ENCODE measurements around the gene LRIT2.

The LRIT2 gene

GRCh38 chr10:84205853-84206525 lies 19.4 kb downstream of the LRIT2 start:
- H3K9me3 Mint-ChIP-seq, result no peaks in the 10 kb centered on the region
- H3K27me3 Mint-ChIP-seq, result peaks cover 7% of the 10 kb centered on the region
- no peaks in the 10 kb centered on the region for H3K4me1 Mint-ChIP-seq (ENCODE audit: low read depth)
- H3K27ac Mint-ChIP-seq, result no peak overlapping the region
- H3K4me3 Mint-ChIP-seq, result no peak overlapping the region
- intact Hi-C loops (cut with micrococcal nuclease), result loop anchor here (1.0 kb wide), 1 partner anchor 58 kb away; no protein-coding TSS in a partner anchor
- H3K36me3 Mint-ChIP-seq (ENCODE audit: low read depth), result no peaks in the 10 kb centered on the region

GRCh38 chr10:84205049-84205852 lies 20.1 kb downstream of the LRIT2 start:
- Mint-ChIP-seq H3K4me3 (no peak overlapping the region), H3K9me3 (no peaks in the 10 kb centered on the region), H3K27me3 (peaks cover 9% of the 10 kb centered on the region), H3K27ac (no peak overlapping the region), H3K36me3 (ENCODE audit: low read depth) (no peaks in the 10 kb centered on the region), H3K4me1 (ENCODE audit: low read depth) (no peaks in the 10 kb centered on the region)
- intact Hi-C loops (cut with micrococcal nuclease), result loop anchor here (1.0 kb wide), 1 partner anchor 57 kb away; no protein-coding TSS in a partner anchor

- intact Hi-C loops (cut with micrococcal nuclease), result loop anchor here (1.0 kb wide), 1 partner anchor 56 kb away; no protein-coding TSS in a partner anchor
- no peak overlapping the region for H3K27ac Mint-ChIP-seq
- no peaks in the 10 kb centered on the region for H3K9me3 Mint-ChIP-seq
- no peak overlapping the region for H3K4me3 Mint-ChIP-seq
- H3K4me1 Mint-ChIP-seq (ENCODE audit: low read depth), result no peaks in the 10 kb centered on the region
- H3K36me3 Mint-ChIP-seq (ENCODE audit: low read depth), result no peaks in the 10 kb centered on the region
- peaks cover 10% of the 10 kb centered on the region for H3K27me3 Mint-ChIP-seq
Measured at GRCh38 chr10:84204610-84205009, 20.7 kb downstream of the LRIT2 start.

GRCh38 chr10:84204122-84204521 lies 21.2 kb downstream of the LRIT2 start:
- intact Hi-C loops (cut with micrococcal nuclease), result no loop called here
- H3K4me3 Mint-ChIP-seq, result no peak overlapping the region
- H3K27me3 Mint-ChIP-seq, result peaks cover 10% of the 10 kb centered on the region
- no peaks in the 10 kb centered on the region for H3K36me3 Mint-ChIP-seq (ENCODE audit: low read depth)
- no peaks in the 10 kb centered on the region for H3K4me1 Mint-ChIP-seq (ENCODE audit: low read depth)
- no peaks in the 10 kb centered on the region for H3K9me3 Mint-ChIP-seq
- H3K27ac Mint-ChIP-seq, result no peak overlapping the region

GRCh38 chr10:84202349-84202748 lies 23.0 kb downstream of the LRIT2 start:
- Mint-ChIP-seq H3K4me1 (ENCODE audit: low read depth) (no peaks in the 10 kb centered on the region), H3K36me3 (ENCODE audit: low read depth) (no peaks in the 10 kb centered on the region)

GRCh38 chr10:84201682-84202081 lies 23.7 kb downstream of the LRIT2 start:
- Mint-ChIP-seq H3K36me3 (ENCODE audit: low read depth) (no peaks in the 10 kb centered on the region), H3K4me3 (no peak overlapping the region), H3K9me3 (no peaks in the 10 kb centered on the region), H3K27me3 (peaks cover 20% of the 10 kb centered on the region), H3K4me1 (ENCODE audit: low read depth) (no peaks in the 10 kb centered on the region), H3K27ac (no peak overlapping the region)
- intact Hi-C loops (cut with micrococcal nuclease), result no loop called here

More at GRCh38 chr10:84202349-84202748, 23.0 kb downstream of the LRIT2 start:
- no peaks in the 10 kb centered on the region for H3K9me3 Mint-ChIP-seq
- intact Hi-C loops (cut with micrococcal nuclease), result no loop called here
- peaks cover 19% of the 10 kb centered on the region for H3K27me3 Mint-ChIP-seq
- no peak overlapping the region for H3K27ac Mint-ChIP-seq
- H3K4me3 Mint-ChIP-seq, result no peak overlapping the region

- no peak overlapping the region for H3K4me3 Mint-ChIP-seq
- no peaks in the 10 kb centered on the region for H3K4me1 Mint-ChIP-seq (ENCODE audit: low read depth)
- H3K9me3 Mint-ChIP-seq, result no peaks in the 10 kb centered on the region
- intact Hi-C loops (cut with micrococcal nuclease), result no loop called here
- no peaks in the 10 kb centered on the region for H3K36me3 Mint-ChIP-seq (ENCODE audit: low read depth)
- H3K27me3 Mint-ChIP-seq, result peaks cover 24% of the 10 kb centered on the region
- no peak overlapping the region for H3K27ac Mint-ChIP-seq
Measured at GRCh38 chr10:84201244-84201606, 24.1 kb downstream of the LRIT2 start.

GRCh38 chr10:84200537-84201243 lies 24.7 kb downstream of the LRIT2 start:
- H3K4me1 Mint-ChIP-seq (ENCODE audit: low read depth), result no peaks in the 10 kb centered on the region
- H3K27ac Mint-ChIP-seq, result no peak overlapping the region
- H3K9me3 Mint-ChIP-seq, result no peaks in the 10 kb centered on the region
- H3K4me3 Mint-ChIP-seq, result no peak overlapping the region
- no peaks in the 10 kb centered on the region for H3K36me3 Mint-ChIP-seq (ENCODE audit: low read depth)
- peaks cover 30% of the 10 kb centered on the region for H3K27me3 Mint-ChIP-seq
- intact Hi-C loops (cut with micrococcal nuclease), result no loop called here

GRCh38 chr10:84198206-84198915 lies 27.0 kb downstream of the LRIT2 start:
- Mint-ChIP-seq H3K4me1 (ENCODE audit: low read depth) (no peaks in the 10 kb centered on the region), H3K4me3 (no peak overlapping the region), H3K27ac (no peak overlapping the region), H3K9me3 (no peaks in the 10 kb centered on the region), H3K36me3 (ENCODE audit: low read depth) (no peaks in the 10 kb centered on the region), H3K27me3 (peaks cover 51% of the 10 kb centered on the region)
- intact Hi-C loops (cut with micrococcal nuclease), result no loop called here

GRCh38 chr10:84197643-84198042 lies 27.7 kb downstream of the LRIT2 start:
- Mint-ChIP-seq H3K27ac (no peak overlapping the region), H3K36me3 (ENCODE audit: low read depth) (no peaks in the 10 kb centered on the region), H3K4me1 (ENCODE audit: low read depth) (no peaks in the 10 kb centered on the region), H3K27me3 (peaks cover 56% of the 10 kb centered on the region), H3K4me3 (no peak overlapping the region), H3K9me3 (no peaks in the 10 kb centered on the region)
- intact Hi-C loops (cut with micrococcal nuclease), result no loop called here

GRCh38 chr10:84196941-84197340 lies 28.4 kb downstream of the LRIT2 start:
- H3K36me3 Mint-ChIP-seq (ENCODE audit: low read depth), result no peaks in the 10 kb centered on the region
- no peaks in the 10 kb centered on the region for H3K4me1 Mint-ChIP-seq (ENCODE audit: low read depth)
- H3K27ac Mint-ChIP-seq, result no peak overlapping the region
- no peak overlapping the region for H3K4me3 Mint-ChIP-seq
- H3K9me3 Mint-ChIP-seq, result no peaks in the 10 kb centered on the region
- intact Hi-C loops (cut with micrococcal nuclease), result no loop called here
- peaks cover 63% of the 10 kb centered on the region for H3K27me3 Mint-ChIP-seq

GRCh38 chr10:84196083-84196482 lies 29.3 kb downstream of the LRIT2 start:
- intact Hi-C loops (cut with micrococcal nuclease), result no loop called here
- H3K4me1 Mint-ChIP-seq (ENCODE audit: low read depth), result no peaks in the 10 kb centered on the region
- no peak overlapping the region for H3K4me3 Mint-ChIP-seq
- peaks cover 65% of the 10 kb centered on the region for H3K27me3 Mint-ChIP-seq
- no peak overlapping the region for H3K27ac Mint-ChIP-seq
- no peaks in the 10 kb centered on the region for H3K9me3 Mint-ChIP-seq
- no peaks in the 10 kb centered on the region for H3K36me3 Mint-ChIP-seq (ENCODE audit: low read depth)

GRCh38 chr10:84195044-84195830 lies 30.1 kb downstream of the LRIT2 start:
- intact Hi-C loops (cut with micrococcal nuclease), result no loop called here
- Mint-ChIP-seq H3K27me3 (peaks cover 63% of the 10 kb centered on the region), H3K9me3 (no peaks in the 10 kb centered on the region), H3K27ac (no peak overlapping the region), H3K36me3 (ENCODE audit: low read depth) (no peaks in the 10 kb centered on the region), H3K4me1 (ENCODE audit: low read depth) (no peaks in the 10 kb centered on the region), H3K4me3 (no peak overlapping the region)
